ENCODE data around the gene DNAJC5G.

Gene DNAJC5G, protein sequence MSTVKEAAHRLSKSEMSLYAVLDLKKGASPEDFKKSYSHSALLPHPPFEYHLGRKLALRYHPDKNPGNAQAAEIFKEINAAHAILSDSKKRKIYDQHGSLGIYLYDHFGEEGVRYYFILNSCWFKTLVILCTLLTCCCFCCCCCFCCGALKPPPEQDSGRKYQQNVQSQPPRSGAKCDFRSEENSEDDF

DNA sequence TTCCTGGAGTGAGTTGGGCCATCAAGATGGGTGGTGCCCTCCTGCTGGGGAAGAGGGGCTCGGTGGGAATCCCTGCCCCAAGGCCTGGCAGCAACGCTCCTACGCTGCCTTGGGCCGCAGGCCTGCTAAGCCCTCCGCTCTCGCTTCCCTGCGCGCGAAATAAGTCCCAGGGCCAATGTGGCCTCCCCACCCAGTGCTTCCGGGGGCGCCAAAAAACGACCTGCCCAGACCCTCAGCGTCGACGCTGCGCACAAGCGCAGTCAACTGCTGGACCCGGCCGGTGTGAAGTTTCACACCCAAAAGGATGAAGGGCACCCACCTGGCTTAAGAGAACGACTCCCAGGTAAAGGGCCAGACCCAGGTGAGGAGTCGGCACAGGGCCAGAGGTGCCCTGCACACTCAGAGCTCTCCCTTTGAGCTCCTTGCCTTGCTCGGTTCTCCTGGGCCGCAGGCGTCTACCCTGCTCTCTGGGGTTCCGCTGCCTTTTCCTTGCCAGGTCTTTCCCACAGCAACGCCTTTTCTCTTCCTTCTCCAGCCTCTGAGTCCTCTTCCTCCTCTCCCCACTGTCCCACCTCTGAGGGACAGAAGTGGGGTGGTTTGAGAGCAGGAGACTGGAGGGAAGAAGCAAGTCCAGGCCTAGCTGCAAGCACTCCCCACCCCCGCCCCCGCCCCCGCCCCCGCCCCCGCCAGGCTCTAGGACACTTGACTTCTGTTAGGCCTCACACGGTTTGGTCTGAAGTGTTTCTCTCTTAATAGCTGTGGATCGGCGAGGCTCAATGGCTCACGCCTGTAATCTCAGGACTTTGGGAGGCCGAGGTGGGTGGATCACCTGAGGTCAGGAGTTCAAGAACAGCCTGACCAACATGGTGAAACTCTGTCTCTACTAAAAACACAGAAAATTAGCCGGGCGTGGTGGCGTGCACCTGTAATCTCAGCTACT lies at the start of gene DNAJC5G:
DNAJC5G (plus strand) TSS at position 223 of the 940 bp plus-strand sequence. CDS start 1,296 bp downstream, outside the sequence.
- DNase-seq (ENCODE audit: low read depth, low spot score) = no peak

DNA sequence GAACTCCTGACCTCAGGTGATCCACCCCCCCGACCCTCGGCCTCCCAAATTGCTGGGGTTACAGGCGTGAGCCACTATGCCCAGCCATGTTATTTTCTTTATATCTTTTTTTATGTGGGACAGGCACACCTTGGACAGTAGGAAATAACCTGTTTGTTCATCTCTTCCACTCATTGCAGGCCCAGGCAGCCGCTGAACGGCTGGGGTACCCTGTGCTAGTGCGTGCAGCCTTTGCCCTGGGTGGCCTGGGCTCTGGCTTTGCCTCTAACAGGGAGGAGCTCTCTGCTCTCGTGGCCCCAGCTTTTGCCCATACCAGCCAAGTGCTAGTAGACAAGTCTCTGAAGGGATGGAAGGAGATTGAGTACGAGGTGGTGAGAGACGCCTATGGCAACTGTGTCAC lies 49.7 kb upstream of the DNAJC5G start:
- DNase-seq (ENCODE audit: low read depth, low spot score) = no peak

DNA sequence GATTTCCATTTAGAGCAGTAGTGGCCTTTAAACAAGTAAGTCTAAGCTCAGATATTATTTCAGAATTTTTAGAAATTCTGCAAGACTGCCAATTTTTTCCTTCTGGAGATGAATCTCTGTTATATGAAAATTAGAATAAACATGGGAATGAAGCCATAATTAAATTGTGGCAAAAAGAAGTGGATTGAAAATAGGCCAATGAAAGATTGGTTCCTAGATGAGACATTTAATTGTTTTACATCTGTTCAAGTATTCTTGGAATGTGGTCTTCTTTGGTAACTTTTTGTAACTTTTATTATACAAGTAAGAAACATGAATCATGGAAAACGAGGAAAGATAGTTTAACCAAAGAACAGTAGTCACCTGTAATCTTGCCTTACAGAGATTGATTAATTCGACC lies 47.7 kb upstream of the DNAJC5G start:
- no peak for DNase-seq (ENCODE audit: low read depth, low spot score)

DNA sequence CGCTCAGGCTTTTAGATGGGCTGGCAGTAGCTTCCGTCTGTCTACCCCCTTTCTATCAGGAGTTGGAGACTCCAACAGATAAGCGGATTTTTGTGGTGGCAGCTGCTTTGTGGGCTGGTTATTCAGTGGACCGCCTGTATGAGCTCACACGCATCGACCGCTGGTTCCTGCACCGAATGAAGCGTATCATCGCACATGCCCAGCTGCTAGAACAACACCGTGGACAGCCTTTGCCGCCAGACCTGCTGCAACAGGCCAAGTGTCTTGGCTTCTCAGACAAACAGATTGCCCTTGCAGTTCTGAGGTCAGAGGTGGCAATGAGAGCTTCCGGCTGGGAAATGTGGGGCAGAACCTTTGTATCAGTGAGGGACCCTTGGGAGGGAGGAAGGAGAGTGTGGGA lies 43.3 kb upstream of the DNAJC5G start:
- DNase-seq (ENCODE audit: low read depth, low spot score) = no peak

DNA sequence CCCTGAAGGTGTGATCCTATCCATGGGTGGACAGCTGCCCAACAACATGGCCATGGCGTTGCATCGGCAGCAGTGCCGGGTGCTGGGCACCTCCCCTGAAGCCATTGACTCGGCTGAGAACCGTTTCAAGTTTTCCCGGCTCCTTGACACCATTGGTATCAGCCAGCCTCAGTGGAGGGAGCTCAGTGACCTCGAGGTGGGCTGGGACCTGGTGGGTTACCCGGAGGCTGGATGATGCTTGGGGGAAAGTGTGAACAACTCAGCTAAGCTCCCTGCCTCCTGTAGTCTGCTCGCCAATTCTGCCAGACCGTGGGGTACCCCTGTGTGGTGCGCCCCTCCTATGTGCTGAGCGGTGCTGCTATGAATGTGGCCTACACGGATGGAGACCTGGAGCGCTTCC lies 41.9 kb upstream of the DNAJC5G start:
- no peak for DNase-seq (ENCODE audit: low read depth, low spot score)

DNA sequence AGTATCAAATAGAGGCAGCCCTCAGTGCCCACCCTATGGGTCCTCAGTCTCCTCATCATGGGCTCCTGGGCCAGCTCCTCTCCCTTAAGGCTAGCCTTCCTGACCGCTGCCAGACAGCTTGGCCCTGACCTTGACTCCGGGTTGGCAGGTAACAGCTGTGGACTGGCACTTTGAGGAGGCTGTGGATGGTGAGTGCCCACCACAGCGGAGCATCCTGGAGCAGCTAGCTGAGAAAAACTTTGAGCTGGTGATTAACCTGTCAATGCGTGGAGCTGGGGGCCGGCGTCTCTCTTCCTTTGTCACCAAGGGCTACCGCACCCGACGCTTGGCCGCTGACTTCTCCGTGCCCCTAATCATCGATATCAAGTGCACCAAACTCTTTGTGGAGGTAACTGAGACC lies 39.1 kb upstream of the DNAJC5G start:
- DNase-seq (ENCODE audit: low read depth, low spot score) = no peak

DNA sequence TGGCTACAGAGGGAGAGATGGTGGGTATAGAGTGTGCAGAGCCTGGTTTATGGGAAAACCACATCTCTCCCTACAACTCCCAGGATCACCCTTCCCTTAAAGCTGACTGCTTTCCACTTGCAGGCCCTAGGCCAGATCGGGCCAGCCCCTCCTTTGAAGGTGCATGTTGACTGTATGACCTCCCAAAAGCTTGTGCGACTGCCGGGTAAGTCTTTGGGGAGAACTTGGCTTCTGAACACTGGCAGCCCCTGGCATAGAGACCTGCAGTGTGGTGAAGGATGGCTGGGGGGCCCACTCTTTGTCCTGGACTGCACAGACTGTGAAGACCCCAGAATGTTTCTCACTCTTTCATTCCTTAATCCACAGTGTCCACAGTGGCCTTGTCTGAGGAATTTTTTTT lies 38.6 kb upstream of the DNAJC5G start:
- no peak for DNase-seq (ENCODE audit: low read depth, low spot score)

DNA sequence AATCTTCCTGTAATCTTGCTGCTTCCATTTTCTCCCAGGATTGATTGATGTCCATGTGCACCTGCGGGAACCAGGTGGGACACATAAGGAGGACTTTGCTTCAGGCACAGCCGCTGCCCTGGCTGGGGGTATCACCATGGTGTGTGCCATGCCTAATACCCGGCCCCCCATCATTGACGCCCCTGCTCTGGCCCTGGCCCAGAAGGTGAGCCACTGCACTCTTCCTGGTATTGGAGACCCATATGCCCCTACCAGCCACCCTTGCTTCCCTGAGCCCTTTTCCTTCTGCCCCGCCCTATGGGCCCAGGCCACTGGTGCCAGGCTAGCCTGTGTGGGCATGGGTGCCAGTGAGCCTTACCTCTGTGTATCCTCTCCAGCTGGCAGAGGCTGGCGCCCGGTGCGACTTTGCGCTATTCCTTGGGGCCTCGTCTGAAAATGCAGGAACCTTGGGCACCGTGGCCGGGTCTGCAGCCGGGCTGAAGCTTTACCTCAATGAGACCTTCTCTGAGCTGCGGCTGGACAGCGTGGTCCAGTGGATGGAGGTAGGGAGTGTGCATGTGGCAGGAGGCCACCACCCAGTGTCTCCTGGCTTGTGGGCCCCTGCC lies 37.8 kb upstream of the DNAJC5G start:
- no peak for DNase-seq (ENCODE audit: low read depth, low spot score)

DNA sequence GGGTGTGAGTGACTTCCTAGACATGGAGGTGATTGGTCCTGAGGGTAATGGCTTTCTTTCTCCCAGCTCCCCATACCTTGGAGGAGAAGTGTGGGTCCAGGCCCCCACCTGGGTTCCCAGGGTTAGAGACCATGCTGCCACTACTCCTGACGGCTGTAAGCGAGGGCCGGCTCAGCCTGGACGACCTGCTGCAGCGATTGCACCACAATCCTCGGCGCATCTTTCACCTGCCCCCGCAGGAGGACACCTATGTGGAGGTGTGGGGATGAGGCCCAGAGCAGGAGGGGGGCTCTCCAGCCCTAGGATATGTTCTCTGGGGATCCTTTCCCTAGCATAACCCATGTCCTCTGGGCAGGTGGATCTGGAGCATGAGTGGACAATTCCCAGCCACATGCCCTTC lies 36.3 kb upstream of the DNAJC5G start:
- no peak for DNase-seq (ENCODE audit: low read depth, low spot score)

DNA sequence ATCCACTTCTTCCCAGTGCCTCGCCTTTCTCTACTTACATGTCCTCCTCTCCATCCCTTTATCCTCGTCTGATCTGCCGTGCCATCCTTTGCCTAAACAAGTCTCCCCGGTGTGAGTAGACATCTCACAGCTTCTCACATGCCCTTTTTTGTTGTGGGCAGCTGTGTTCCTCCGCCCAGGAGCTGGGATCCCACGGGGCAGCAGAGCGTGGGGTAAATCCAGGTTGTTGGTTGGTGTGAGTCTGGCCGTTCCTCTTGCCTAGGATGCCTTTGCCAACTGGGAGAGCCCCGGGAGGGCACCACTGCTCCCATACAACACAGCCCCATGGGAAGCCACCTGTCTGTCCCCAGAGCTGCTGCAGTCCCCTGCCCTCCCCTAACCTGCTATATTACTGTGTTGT lies 34.8 kb upstream of the DNAJC5G start:
- no peak for DNase-seq (ENCODE audit: low read depth, low spot score)

DNA sequence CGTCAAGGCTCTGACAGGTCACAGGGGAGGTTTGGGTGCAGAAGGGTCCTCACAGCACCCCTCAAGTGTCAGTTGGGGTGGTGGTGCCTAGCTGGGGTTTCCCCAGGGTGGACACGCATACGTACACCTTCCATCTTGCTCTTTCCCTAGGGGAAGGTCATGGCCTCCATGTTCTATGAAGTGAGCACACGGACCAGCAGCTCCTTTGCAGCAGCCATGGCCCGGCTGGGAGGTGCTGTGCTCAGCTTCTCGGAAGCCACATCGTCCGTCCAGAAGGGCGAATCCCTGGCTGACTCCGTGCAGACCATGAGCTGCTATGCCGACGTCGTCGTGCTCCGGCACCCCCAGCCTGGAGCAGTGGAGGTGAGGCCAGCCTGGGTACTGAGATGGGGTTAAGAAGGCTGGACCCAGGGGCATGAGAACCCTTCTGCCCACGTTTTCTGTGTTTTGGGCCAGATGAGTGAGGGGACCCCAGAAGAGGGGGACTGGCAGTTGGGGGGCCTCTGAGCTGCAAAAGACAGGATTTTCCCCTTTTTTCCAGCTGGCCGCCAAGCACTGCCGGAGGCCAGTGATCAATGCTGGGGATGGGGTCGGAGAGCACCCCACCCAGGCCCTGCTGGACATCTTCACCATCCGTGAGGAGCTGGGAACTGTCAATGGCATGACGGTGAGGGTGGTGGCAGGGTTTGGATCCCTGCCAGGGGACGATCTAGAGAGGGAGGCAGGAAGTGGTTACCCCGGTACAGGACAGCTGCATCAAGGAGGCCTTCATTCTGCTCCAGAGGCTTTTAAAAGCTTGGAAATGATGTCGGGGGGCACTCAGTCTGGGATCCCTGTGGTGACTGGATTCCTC lies 33.2 kb upstream of the DNAJC5G start:
- no peak for DNase-seq (ENCODE audit: low read depth, low spot score)

DNA sequence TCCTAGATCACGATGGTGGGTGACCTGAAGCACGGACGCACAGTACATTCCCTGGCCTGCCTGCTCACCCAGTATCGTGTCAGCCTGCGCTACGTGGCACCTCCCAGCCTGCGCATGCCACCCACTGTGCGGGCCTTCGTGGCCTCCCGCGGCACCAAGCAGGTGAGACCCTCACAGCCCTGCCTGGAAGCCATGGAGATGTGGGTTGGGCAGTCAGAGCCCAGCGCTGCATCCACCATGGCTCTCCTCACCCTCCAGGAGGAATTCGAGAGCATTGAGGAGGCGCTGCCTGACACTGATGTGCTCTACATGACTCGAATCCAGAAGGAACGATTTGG lies 32.6 kb upstream of the DNAJC5G start:
- DNase-seq (ENCODE audit: low read depth, low spot score) = no peak

DNA sequence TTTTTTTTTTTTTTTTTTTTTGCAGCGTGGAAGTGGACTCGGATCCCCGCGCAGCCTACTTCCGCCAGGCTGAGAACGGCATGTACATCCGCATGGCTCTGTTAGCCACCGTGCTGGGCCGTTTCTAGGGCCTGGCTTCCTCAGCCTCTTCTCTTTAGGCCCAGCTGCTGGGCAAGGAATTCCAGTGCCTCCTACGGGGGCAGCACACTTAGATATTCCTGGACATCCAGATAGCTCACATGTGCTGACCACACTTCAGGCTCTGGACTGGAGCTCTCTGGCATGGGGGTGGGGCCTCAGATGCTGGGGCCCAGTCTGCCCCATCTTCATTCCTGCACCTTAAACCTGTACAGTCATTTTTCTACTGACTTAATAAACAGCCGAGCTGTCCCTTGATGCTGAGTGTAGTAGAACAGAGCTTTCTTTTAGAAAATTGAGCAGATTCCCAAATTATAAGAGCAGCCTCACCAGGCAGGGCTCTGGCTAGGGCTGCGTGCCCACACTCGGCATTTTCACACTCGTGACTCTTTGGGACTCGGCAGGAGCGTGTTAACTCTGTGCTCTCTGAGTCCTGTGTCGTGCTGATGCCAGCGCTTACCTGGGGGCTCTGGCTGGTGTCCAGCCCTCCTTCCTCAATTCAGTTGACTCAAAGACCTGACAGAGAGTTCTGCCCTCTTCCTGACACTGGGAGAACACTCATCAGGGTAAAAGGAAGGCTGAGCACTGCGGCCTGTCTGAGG lies 31.7 kb upstream of the DNAJC5G start:
- no peak for DNase-seq (ENCODE audit: low read depth, low spot score)

DNA sequence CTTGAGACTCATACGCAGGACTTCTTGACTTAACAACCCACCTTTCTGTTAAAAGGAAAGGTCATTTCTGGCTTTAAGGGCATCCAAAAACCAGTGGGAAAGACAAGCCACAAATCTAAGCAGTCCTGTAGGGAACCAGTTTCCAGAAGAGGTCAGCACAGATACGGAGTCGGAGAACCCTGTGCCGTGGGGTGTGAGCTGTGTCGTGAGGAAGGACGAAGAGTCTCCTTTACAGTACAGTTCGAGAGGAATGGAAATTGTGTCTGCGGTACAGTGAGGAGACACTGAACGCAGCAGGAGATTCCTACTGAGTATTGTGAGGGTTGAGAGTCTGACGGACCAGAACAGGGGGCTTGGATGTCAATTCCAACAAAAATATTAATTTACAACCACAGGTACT lies 30.1 kb upstream of the DNAJC5G start:
- DNase-seq (ENCODE audit: low read depth, low spot score) = no peak

DNA sequence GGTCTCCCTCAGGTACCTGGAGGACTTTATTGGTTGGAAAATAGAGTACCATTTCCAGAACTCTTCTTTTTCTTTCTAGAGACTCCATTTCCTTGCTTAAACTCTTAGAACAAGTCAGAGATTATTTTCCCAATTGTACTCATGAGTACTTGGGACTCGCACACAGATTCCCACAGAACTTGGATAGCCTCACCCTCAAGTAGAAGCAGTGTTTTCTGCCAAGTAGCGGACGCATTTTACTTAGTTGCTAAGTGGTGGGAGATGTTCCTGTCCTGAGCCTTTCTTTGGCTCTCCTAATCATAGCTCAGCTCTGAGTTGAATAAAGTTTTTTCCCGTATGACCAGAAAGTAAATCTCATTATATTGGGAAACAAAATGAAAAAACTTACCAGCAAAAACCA lies 29.6 kb upstream of the DNAJC5G start:
- no peak for DNase-seq (ENCODE audit: low read depth, low spot score)

DNA sequence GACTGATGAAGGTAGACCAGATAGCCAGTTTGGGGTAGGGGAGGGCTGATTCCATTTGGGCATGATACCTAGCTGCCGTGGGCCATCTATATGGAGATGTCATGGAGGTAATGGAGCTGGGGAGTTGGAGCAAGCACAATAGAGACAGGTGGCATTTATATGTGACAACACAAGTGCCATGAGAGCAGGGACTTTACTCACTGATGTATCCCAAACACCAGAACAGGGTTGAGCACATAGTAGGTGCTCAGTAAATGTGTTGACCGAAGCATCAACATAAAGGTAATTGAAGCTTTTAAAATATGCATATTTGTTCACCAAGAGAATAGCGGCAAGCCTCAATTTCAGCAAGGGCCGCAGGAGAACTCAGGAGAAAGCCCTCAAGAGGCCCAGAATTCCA lies 27.3 kb upstream of the DNAJC5G start:
- no peak for DNase-seq (ENCODE audit: low read depth, low spot score)

DNA sequence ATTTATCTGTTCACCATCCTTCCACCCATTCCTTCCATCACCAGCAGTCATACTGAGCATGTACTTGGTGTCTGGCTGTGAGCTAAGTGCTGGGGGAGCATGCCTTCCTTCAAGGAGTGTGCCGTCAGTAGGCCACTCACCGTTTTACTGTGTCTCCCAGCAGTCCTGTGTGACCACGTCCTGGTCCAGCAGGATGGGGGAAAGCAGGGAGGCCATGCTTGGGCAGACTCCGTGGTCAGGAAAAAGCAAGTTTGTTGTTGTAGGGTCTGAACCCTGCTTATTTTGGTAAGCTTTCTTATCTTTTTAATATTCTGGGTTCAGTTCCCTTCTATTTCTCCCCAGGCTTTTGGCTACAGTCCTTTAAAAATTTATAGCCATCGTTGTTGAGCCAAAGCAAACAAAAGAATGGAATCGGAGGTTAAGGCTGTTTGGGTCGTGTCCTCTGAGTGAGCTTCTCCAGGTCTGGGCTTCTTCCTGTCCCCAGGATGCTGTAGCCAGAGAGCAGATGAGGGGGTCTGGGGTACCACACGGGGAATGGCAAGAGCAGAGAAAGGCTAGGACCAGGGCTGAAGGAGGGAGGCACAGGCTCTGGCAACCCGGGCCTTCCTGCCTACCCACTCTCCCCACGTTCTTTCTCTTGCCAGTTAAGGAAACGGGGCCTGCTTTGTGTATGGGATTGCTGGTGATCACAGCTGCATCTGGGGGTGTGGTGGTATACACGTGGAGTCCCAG lies 25.9 kb upstream of the DNAJC5G start:
- no peak for DNase-seq (ENCODE audit: low read depth, low spot score)

DNA sequence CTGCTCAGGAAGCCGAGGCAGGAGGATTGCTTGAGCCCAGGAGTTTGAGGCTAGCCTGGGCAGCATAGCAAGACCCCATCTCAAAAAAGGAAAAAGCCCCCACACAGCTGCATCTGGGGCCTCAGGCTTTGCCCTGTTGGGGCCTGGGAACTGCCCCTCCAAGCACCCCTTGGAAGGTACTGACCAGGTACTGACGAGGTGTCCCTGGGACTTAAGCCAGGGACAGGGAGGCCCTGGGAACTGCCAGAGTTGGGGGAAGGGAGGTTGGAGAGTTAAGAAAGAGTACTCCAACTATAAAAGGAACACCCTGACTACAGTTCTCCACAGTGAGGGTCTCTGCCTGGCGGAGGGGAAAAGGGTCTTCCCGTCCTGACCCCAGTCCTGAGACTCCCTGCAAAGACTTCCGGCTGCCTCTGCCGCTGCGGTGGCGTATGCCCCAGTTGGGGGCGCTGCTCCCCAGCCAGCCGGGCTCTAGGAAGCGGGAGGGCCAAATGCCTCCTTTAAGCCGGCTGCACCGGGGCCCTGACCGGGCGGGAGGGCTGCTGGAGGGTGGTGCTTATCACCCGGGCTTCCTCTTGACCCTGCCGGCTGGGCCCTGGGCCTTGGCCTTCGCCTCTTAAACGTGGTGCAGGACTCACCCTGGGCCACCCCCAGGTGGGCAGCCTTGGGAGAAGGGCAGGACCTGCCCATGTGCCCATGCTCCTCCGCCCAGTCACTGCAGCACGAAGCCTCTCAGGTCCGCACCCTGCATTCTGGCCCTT lies 25.2 kb upstream of the DNAJC5G start:
- peak; percentile 92 for DNase-seq (ENCODE audit: low read depth, low spot score)

DNA sequence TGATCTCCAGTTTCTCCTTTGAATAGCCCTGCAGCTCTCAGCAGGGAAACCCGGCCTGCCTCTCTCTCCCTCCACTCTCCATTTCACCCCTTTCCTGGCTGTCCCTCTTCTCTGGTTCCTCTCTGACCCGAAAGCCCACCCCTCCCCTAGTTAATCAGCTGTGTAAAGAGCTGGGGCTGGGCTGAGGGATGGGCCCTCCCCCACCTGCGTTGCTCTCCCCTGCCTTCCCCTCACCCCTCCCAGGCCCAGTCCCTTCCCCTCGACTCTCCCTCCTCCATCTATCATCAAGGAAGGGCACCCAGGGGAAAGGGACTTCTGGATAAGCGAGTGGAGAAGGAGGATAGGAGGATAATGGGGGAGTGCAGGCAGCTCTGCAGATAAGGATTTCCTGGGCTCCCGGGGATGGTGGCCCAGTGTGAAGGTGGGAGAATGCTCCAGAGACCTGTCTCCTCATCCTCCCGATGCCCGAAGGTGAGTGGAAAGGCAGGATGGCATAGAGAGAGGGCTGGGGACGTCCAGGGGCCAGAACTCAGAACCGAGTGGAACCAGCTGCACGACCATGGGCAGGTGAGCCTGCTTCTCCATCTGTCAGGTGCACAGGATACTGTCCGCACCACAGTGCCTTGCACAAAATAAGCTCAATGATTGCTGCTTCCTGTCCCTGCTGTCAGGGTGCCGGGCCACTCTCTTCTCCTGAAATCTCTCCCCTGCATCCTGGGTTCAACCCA lies 24.4 kb upstream of the DNAJC5G start:
- no peak for DNase-seq (ENCODE audit: low read depth, low spot score)

Data from ELF-1 (cell line).